ENCODE measurements around the gene RACGAP1.

- TF ChIP-seq, protein P1, sequence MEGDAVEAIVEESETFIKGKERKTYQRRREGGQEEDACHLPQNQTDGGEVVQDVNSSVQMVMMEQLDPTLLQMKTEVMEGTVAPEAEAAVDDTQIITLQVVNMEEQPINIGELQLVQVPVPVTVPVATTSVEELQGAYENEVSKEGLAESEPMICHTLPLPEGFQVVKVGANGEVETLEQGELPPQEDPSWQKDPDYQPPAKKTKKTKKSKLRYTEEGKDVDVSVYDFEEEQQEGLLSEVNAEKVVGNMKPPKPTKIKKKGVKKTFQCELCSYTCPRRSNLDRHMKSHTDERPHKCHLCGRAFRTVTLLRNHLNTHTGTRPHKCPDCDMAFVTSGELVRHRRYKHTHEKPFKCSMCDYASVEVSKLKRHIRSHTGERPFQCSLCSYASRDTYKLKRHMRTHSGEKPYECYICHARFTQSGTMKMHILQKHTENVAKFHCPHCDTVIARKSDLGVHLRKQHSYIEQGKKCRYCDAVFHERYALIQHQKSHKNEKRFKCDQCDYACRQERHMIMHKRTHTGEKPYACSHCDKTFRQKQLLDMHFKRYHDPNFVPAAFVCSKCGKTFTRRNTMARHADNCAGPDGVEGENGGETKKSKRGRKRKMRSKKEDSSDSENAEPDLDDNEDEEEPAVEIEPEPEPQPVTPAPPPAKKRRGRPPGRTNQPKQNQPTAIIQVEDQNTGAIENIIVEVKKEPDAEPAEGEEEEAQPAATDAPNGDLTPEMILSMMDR (conservative IDR thresholded peaks at IDR 0.05) = no peak
- no peak for TF ChIP-seq EZH2 (IDR thresholded peaks at IDR 0.05; ENCODE audit: low read depth)
Observed at GRCh38 chr12:49942921-49943624, 82.2 kb downstream of the RACGAP1 start.

All from PC-9 (cell line).